ENCODE results near the gene GALNT14.
A peak's percentile ranks its signal among the peaks of the same experiment; 100 is the strongest.

GALNT14 gene

DNA sequence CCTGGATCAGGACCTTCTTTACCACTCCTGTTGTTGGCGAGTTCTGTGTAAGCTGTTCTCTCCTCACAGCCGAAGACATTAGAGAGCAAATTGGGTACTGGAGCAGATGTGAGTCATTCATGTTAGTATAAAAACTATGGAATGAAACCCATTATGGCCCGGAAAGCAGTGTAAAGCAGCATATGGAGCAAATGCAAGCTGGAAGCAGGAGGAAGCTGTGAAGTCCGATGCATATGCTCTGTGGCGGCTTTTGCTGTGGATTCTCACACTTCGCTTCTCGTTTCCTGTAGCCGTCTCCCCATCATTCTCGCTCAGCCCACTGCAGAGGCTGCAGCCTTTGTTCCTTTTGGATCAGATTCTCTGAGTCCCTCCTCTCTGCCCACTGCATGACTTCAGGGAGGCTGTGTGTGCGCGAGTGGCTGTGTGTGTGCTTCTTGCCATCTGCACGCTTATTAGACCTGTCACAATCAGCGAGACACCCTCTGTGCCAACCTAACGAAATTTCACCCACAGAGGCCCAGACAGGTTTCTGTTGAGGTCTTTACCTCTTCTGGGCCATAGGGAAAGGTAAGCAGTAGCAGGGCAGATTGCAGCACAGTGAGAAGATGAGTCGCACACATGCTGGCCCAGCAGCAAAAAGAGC lies 3.3 kb upstream of the GALNT14 start:
- Histone ChIP-seq H3K4me1 (no peaks in the 10 kb centered on the region), H3K4me3 (ENCODE audit: low read depth, low read length) (no peak overlapping the region), H3K9me3 (ENCODE audit: control insufficient read depth, low read length) (no peaks in the 10 kb centered on the region)

DNA sequence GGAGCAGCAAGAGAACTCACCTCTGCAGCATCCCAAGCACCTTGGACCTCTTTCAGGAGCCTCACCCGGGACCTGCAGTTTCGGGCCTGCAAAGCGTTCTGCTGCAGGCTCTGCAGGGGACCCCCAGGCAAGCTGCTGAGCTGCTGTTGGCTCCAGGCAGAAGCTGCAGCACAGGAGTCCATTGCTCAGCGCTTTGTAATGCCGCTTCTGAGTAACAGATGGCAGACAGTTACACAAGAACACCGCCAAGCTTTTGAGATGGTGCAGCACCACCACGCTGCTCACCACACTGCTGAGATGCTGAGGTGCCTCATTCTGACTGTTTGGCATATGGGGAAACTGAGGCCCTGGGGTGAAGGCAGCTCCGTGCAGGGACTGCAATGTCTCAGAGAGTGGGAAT lies 1.9 kb upstream of the GALNT14 start:
- TF ChIP-seq, protein P1, sequence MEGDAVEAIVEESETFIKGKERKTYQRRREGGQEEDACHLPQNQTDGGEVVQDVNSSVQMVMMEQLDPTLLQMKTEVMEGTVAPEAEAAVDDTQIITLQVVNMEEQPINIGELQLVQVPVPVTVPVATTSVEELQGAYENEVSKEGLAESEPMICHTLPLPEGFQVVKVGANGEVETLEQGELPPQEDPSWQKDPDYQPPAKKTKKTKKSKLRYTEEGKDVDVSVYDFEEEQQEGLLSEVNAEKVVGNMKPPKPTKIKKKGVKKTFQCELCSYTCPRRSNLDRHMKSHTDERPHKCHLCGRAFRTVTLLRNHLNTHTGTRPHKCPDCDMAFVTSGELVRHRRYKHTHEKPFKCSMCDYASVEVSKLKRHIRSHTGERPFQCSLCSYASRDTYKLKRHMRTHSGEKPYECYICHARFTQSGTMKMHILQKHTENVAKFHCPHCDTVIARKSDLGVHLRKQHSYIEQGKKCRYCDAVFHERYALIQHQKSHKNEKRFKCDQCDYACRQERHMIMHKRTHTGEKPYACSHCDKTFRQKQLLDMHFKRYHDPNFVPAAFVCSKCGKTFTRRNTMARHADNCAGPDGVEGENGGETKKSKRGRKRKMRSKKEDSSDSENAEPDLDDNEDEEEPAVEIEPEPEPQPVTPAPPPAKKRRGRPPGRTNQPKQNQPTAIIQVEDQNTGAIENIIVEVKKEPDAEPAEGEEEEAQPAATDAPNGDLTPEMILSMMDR (IDR thresholded peaks at IDR 0.05), result no peak
- H3K36me3 ChIP-seq (ENCODE audit: control insufficient read depth, insufficient read depth, low read length), result no peaks in the 10 kb centered on the region
- no peak overlapping the region for H3K4me3 ChIP-seq (ENCODE audit: low read depth, low read length)
- H3K79me2 ChIP-seq, result no peaks in the 10 kb centered on the region
- H2AFZ ChIP-seq, result no peak overlapping the region
- no peaks in the 10 kb centered on the region for H3K4me1 ChIP-seq
- no peak overlapping the region for H3K4me2 ChIP-seq (ENCODE audit: low read length)
- no peak overlapping the region for H3K9ac ChIP-seq
- H3K27me3 ChIP-seq (ENCODE audit: control insufficient read depth, insufficient read depth, low read length), result peaks cover 1% of the 10 kb centered on the region
- H3K27ac ChIP-seq, result no peak overlapping the region
- no peaks in the 10 kb centered on the region for H3K9me3 ChIP-seq (ENCODE audit: control insufficient read depth, low read length)

More for the DNA sequence above, 3.3 kb upstream of the GALNT14 start:
- Histone ChIP-seq H3K27me3 (ENCODE audit: control insufficient read depth, insufficient read depth, low read length) (no peaks in the 10 kb centered on the region), H3K27ac (no peak overlapping the region), H3K79me2 (no peaks in the 10 kb centered on the region), H2AFZ (no peak overlapping the region), H3K9ac (no peak overlapping the region), H3K36me3 (ENCODE audit: control insufficient read depth, insufficient read depth, low read length) (no peaks in the 10 kb centered on the region), H3K4me2 (ENCODE audit: low read length) (no peak overlapping the region)
- TF ChIP-seq, protein P1 (IDR thresholded peaks at IDR 0.05), result no peak

DNA sequence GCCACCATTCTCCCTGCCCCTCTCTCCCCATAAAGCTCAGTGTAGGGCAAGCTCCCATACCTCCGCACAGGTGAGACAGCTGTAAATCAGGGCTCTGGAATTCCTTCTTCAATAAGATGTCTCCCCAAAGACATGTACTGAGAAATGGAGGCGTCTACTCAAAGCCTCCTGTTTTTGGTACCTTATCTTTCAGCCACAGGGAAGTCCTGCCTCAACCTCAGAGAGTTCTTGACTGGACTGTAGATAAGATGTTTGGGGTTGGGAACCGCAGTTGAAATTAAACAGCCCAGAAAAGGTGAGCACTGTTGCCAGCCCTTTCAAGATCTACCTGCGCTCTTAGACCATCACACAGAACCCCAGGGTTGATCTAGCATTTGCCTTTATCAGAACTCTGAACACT lies 1.4 kb upstream of the GALNT14 start:
- no peak overlapping the region for H3K9ac ChIP-seq
- peaks cover 4% of the 10 kb centered on the region for H3K27me3 ChIP-seq (ENCODE audit: control insufficient read depth, insufficient read depth, low read length)
- H3K9me3 ChIP-seq (ENCODE audit: control insufficient read depth, low read length), result no peaks in the 10 kb centered on the region
- H3K27ac ChIP-seq, result no peak overlapping the region
- no peak overlapping the region for H3K4me3 ChIP-seq (ENCODE audit: low read depth, low read length)
- no peak overlapping the region for H3K4me2 ChIP-seq (ENCODE audit: low read length)
- H3K79me2 ChIP-seq, result no peaks in the 10 kb centered on the region
- H2AFZ ChIP-seq, result no peak overlapping the region
- TF ChIP-seq, protein P1 (IDR thresholded peaks at IDR 0.05), result no peak
- H3K4me1 ChIP-seq, result no peaks in the 10 kb centered on the region
- no peaks in the 10 kb centered on the region for H3K36me3 ChIP-seq (ENCODE audit: control insufficient read depth, insufficient read depth, low read length)

DNA sequence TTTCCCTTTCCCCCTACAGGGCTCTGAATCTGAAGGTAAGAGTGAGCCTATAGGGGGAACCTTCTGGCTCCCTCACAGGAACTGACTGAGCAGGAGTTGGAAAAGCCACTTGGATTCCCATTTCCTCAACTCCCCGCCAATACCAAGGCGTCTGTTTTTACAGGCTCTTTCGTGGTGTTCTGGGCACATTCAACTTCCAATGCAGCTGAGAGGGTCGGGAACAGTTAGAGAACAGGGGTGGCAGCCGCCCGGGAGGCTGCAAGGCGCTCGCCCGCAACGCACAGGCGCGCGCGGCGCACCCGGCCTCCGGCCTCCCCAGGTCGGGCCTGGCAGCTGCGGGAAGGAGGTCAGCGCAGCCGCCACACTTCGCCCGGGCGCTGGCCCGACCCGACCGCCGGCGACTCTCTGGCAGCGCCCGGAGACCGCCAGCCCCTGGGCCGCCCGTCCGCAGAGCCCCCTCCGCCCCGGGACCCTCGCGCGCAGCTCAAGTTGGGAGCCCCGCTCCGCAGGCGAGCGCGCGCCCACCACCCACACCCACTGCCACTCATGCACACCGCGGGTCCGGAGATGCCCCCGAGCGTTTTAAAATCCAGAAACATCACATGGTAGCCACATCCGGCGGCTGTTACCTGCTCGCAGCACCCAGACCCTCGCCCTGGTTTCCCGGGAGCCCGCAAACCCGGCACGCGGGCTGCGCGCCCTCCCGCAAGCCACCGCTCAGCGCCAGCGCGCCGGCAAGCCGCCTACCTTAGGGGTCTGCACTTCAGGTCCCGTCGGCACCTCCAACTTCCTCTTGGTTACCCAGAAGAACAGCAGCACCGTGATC lies 816 bp downstream of the GALNT14 start:
- peak overlapping the region; percentile 37 for H3K4me3 ChIP-seq (ENCODE audit: low read depth, low read length)
- H3K4me2 ChIP-seq (ENCODE audit: low read length), result peak overlapping the region; percentile 86
- TF ChIP-seq, protein P1 (IDR thresholded peaks at IDR 0.05), result no peak
- peaks cover 4% of the 10 kb centered on the region for H3K27me3 ChIP-seq (ENCODE audit: control insufficient read depth, insufficient read depth, low read length)
- no peak overlapping the region for H3K9ac ChIP-seq
- no peaks in the 10 kb centered on the region for H3K79me2 ChIP-seq
- no peaks in the 10 kb centered on the region for H3K4me1 ChIP-seq
- peak overlapping the region; percentile 93 for H2AFZ ChIP-seq
- no peak overlapping the region for H3K27ac ChIP-seq
- H3K9me3 ChIP-seq (ENCODE audit: control insufficient read depth, low read length), result no peaks in the 10 kb centered on the region
- no peaks in the 10 kb centered on the region for H3K36me3 ChIP-seq (ENCODE audit: control insufficient read depth, insufficient read depth, low read length)

Measured in parathyroid adenoma (tissue), 2 donors.